GM21515 (cell line): Measurements from ENCODE around the gene IQGAP2.
"Not testable (repeated sequence)": the region's sequence is repeated elsewhere in the genome, so short reads cannot be mapped to it uniquely, and the experiment has no call there.

Experiments
- ATAC-seq: cut with Tn5 transposase; IDR thresholded peaks from one replicate; pipeline ENCODE4 v1.9.1; 2021; ENCODE audit not compliant: unreplicated experiment

IQGAP2 gene

GRCh38 chr5:76641514-76642120, 238.5 kb downstream of the IQGAP2 start:
- ATAC-seq: no peak

DNA sequence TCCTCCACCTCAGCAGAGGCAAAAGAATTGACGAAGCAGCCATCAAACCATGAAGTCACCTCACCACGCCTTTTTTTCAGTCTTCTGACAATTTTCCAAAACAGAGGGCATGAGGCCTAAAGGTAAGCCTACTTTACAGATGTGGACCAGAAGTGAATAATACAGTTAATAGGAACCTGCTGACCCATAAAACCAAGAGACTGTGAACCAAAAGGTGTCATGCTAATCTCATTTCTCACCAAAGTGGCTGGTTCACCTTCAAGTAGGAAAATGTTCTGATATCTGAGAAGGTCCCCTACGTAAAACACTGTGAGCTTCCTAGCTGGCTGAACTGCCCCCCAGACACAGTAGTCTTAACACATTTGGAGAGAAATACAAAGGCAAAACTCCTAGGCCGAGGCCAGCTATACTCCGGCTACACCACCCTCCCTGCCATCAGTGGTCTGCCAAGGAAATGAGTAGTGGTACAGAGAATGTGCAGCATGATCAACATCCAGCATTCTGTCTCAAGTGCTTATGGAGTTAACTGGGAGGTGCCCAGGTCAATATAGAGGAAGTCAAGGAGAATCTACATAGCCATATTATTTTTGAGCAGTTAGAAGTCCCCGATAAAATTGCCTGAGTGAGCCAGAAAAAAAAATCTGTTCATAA, 239.4 kb downstream of the IQGAP2 start:
- ATAC-seq: no peak

GRCh38 chr5:76643371-76643770, 240.3 kb downstream of the IQGAP2 start:
- no peak for ATAC-seq

DNA sequence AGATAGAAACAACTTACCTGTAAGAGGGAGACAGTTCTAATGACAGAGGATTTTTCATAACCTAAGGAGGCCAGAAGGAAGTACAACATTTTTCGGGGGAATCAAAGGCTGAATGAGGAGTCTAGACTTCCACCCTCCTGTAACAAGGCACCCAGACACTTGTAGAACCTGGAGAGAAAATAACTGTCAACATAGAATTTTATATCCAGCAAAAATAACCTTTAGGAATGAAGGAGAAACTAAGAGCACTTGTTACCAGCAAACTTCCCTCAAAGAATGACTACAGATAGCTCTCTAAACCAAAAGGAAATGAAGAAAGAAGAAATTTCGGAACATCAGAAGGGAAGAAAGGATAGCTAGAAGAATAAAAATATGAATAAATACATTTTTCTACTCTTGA, 246.1 kb downstream of the IQGAP2 start:
- ATAC-seq: no peak

- no peak for ATAC-seq
These were observed 249.8 kb downstream of the IQGAP2 start for GRCh38 chr5:76652809-76653414.

DNA sequence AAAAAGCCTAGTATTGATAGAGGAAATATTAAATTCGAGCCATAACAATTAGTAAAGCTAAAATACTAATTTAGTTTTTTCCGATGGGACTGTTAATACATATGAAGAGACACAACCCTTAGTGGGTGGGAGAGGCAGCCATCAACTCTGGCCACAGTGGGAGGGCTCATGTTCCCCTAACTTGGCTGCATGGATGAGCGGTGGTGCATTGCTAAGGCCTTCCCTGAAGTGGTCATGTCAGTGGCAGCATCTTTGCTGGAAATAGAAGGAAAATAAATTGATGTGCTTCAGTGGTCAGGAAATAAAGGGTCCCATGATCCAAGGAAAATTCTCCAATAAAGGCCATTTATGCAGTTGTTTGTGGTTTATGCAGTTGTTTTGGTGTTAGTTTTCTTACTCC, 254.0 kb downstream of the IQGAP2 start:
- no peak for ATAC-seq

GRCh38 chr5:76657683-76658311, 254.7 kb downstream of the IQGAP2 start:
- ATAC-seq: no peak

DNA sequence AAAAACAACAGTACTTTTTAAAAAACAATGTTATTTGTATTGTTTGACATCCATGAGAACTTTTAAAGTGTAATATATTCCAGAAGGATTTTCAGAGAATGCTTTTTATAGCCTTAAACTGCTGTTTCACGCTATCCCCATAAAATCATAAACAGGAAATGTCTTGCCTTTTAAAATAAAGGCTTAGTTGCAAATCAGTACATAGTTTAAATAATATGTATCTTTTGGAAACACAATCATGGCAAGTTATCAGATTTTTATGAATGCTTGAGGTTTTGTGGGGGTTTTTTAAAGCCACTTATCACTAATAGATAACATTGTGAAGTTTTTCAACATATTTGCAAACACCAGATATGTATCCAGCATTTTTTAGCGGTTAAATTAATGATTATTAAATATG, 257.3 kb downstream of the IQGAP2 start:
- ATAC-seq: no peak

GRCh38 chr5:76662521-76662920, 259.4 kb downstream of the IQGAP2 start:
- ATAC-seq: no peak

DNA sequence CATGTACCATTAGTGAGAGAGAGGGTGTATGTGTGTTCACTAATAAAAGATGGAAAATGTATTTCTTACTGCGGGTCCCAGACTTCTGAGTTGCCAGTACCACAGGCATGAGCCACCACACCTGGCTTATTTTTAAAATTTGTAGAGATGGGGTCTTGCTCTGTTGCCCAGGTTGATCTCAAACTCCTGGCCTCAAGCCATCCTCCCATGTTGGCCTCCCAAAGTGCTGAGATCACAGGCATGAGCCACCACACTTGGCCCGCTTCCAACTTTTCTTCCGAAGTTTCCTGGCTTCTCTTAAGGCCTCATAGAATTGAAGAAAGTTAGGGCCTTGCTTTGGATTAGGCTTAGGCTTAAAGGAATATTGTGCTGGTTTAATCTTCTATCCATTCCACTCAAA, 260.5 kb downstream of the IQGAP2 start:
- no peak for ATAC-seq

DNA sequence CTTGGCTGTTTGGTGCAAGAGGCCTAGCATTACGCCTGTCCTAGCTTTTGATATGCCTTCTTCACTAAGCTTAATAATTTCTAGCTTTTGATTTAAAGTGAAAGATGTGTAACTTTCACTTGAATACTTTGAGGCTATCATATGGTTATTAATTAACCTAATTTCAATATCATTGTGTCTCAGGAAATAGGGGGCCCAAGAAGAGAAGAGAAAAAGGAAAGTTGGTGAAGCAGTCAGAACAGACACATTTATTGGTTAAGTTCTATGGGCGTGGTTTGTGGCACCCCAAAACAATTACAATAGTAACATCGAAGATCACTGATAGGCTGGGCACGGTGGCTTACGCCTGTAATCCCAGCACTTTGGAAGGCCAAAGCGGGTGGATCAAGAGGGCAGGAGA, 261.0 kb downstream of the IQGAP2 start:
- no peak for ATAC-seq

DNA sequence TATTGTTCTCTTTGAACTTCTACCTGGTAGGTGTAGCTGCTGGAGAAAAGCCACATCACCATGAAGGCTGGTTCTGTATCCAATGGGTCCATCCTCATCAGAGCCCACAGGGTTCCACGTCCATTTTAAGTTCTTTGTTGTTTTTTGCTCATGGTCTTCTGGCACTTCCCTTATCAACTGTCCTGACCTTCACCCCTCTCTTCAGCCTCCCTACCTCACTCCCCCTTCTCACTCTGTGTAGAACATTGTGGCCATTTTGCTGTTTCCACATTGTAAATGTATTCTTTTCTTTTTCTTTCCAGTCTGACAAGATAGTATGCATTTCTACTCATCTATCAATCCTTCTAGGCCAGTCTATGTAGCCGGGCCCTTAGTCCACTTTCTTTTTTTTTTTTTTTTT, 264.4 kb downstream of the IQGAP2 start:
- no peak for ATAC-seq

DNA sequence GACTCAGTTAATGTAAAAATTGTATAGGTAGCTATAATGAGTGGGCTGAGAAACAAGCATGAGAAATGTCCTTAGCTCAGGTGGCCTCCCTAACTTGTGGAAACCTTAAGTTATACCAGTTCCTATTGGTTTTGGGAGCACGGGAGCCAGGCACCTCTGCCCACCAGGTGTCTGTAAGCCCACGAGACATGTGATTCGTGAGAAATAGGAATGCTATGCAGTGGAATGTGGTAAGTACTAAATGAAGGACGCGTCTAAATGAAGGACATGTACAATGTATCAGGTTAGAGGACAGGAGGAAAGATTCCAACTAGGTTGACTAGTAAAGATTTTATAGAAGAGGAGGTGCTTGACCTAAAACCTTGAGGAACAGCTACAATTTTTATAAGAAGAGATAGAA, 266.2 kb downstream of the IQGAP2 start:
- no peak for ATAC-seq

- ATAC-seq: no peak
These were observed 267.4 kb downstream of the IQGAP2 start for GRCh38 chr5:76670508-76670907.

GRCh38 chr5:76672242-76672641, 269.2 kb downstream of the IQGAP2 start:
- no peak for ATAC-seq

DNA sequence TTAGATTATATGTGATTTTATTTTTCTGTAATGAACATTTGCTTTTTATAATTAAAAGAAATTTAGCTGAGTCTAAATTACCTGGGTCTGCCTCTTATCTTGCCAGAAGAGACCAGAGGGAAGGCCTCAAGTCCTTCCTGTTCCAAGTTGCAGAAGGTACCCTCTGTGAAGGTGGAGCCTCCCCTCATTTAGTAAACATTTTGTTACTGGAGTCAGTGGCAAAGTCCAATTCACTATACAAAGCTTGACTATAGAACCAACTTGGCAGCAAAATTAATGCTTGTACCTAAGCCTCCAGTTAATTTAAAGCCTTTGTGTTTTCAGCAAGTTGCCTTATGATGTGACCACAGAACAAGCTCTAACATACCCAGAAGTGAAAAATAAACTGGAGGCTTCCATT, 270.0 kb downstream of the IQGAP2 start:
- ATAC-seq: no peak

DNA sequence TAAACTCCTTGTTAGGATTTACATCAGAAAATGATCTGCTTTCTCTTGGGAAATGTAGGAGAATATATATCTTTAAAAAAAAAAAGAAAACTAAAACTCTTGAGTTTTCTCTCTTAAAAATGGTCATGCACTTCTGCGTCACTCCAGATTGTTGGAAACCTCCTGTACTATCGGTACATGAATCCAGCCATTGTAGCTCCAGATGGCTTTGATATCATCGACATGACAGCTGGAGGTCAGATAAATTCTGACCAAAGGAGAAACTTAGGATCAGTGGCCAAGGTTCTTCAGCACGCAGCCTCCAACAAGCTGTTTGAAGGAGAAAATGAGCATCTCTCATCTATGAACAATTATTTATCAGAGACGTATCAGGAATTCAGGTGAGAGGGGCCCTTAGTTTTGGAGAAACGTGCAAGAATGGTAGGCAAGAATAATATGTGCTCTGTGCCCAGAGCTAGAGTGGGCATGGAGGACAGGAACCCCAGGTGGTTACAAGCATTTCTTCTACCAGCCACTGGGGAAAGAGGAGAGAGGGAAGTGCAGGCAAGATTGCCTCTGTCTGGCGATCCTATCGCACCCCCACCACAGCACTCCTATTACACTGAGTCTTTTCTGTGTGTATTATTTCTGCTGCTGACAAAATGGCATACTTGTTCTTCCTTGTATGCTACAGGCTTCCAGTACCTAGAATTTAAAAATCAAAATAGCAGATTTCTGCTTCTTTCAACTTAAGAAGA, 271.4 kb downstream of the IQGAP2 start:
- ATAC-seq: no peak

DNA sequence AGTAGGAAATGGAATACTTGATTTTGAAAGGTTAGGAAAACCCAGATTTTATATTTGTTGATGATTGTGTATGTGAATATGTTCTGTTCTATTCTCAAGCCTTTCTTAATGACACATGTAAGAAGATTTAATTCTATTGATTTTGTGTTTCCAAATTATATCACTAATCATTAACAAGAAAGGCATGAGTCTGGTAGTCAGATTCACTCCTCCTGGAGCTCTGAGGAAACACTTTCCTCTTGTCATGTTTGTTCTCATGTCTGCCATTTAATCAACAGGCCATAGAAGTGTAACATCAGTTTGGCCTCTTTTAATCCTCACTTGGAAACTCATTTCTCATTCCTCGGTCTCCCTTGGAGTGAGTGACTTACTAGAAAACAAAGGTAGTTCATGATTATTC, 272.3 kb downstream of the IQGAP2 start:
- ATAC-seq: no peak

- ATAC-seq: no peak
These were observed 274.9 kb downstream of the IQGAP2 start for GRCh38 chr5:76677849-76678472.

GRCh38 chr5:76679231-76679630, 276.1 kb downstream of the IQGAP2 start:
- no peak for ATAC-seq

DNA sequence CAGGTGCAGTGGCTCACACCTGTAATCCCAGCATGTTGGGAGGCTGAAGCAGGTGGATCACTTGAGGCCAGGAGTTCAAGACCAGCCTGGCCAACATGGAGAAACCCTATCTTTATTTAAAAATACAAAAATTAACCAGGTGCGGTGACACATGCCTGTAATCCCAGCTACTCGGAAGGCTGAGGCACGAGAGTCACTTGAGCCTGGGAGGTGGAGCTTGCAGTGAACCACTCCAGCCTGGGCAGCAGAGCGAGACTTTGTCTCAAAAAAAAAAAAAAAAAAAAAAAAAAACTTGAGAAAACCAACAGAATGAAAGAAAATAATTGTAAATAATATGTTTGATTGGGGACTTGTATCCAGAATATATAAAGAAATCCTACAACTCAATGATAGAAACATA, 277.7 kb downstream of the IQGAP2 start:
- not testable (repeated sequence) for ATAC-seq
